Dendritic cell treated with granulocyte-macrophage colony-stimulating factor and Interleukin-4, amounts not matched to agents 40 ng/mL and 50 ng/mL, for 4 days (primary cell): ENCODE data around the gene PDGFC.

Experiments
- H3K27ac Mint-ChIP-seq: one replicate; pipeline ENCODE4 v1.8.0; 2022; ENCODE audit warnings: mild to moderate bottlenecking, mixed read lengths
- H3K27me3 Mint-ChIP-seq: one replicate; pipeline ENCODE4 v1.8.0; 2022; ENCODE audit warnings: mild to moderate bottlenecking, mixed read lengths
- H3K36me3 Mint-ChIP-seq: one replicate; pipeline ENCODE4 v1.8.0; 2022; ENCODE audit warnings: low read depth, mixed read lengths
- H3K4me1 Mint-ChIP-seq: one replicate; pipeline ENCODE4 v1.8.0; 2022; ENCODE audit warnings: low read depth, mixed read lengths
- H3K4me3 Mint-ChIP-seq: one replicate; pipeline ENCODE4 v1.8.0; 2022; ENCODE audit warnings: mild to moderate bottlenecking, moderate library complexity, mixed read lengths
- H3K9me3 Mint-ChIP-seq: one replicate; pipeline ENCODE4 v1.8.0; 2022; ENCODE audit warnings: mixed read lengths
- intact Hi-C: fragments of 100-400 bp; cut with micrococcal nuclease; formaldehyde crosslinking; loops from one replicate; pipeline ENCODE4 v1.15.0; 2022

PDGFC gene

DNA sequence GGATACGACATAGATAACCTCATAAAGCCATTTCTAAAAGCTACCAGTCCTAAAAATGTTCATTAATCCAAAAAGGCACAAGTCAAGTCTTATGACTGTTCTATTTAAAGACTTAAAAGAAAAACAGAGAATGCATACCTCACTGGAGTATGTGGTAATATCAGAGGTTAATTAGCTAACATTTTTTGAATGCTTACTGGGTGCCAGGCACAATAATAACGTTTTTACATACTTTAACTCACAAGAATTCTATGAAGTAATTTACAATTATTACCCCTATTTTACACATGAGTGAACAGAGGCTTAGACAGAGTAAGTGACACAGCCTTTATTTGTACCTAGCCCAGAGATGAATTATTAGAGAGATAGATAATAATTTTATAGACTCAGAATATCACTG is 207.5 kb downstream of the PDGFC start:
- H3K27ac Mint-ChIP-seq = no peak overlapping the region
- no peaks in the 10 kb centered on the region for H3K9me3 Mint-ChIP-seq
- no peak overlapping the region for H3K4me3 Mint-ChIP-seq
- H3K36me3 Mint-ChIP-seq = peaks cover 58% of the 10 kb centered on the region
- H3K4me1 Mint-ChIP-seq = no peaks in the 10 kb centered on the region
- intact Hi-C loops = no loop called here
- H3K27me3 Mint-ChIP-seq = no peaks in the 10 kb centered on the region

DNA sequence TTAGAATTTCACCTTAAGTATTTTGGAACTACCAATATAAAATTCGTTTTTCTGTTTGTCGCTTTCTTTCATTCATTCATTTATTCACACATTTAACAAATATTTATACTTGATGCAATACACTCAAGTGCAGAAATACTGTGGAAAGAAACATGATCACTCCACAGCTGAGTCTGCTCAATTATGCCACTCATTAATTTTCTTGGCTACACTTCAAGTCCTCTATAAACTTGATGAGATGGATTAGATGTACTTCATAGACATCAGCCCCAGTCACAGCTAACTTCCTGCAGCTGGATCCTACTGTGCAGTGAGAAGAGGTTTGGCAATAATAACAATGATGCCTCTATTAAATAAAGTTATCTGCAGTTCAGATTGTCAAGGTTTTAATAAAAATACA is 208.1 kb downstream of the PDGFC start:
- no peaks in the 10 kb centered on the region for H3K4me1 Mint-ChIP-seq

DNA sequence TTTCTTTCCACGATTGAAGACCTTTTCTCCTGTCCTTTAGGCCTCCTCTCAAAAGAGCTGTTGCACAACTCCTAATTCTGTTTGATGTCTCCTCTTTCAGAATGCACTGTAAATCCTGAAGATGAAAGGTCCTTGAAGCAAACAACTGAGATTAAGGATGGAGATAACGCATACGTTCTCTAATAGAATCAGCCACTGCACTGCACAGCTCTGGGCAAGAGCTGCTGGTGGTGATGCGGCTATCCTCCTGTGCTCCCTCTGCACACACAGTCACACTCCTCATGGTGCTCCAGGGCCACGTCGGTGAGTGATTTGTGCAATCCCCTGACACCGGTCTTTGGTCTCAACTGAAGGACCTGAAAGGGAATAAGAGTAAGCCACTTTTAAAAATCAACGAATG is 208.7 kb downstream of the PDGFC start:
- peaks cover 8% of the 10 kb centered on the region for H3K9me3 Mint-ChIP-seq
- H3K36me3 Mint-ChIP-seq = peaks cover 60% of the 10 kb centered on the region
- intact Hi-C loops = no loop called here
- no peaks in the 10 kb centered on the region for H3K4me1 Mint-ChIP-seq
- H3K27ac Mint-ChIP-seq = no peak overlapping the region
- no peak overlapping the region for H3K4me3 Mint-ChIP-seq
- no peaks in the 10 kb centered on the region for H3K27me3 Mint-ChIP-seq

More for the DNA sequence above, 208.1 kb downstream of the PDGFC start:
- Mint-ChIP-seq H3K27ac (no peak overlapping the region), H3K27me3 (no peaks in the 10 kb centered on the region), H3K9me3 (peaks cover 2% of the 10 kb centered on the region), H3K36me3 (peaks cover 60% of the 10 kb centered on the region), H3K4me3 (no peak overlapping the region)
- intact Hi-C loops = no loop called here

DNA sequence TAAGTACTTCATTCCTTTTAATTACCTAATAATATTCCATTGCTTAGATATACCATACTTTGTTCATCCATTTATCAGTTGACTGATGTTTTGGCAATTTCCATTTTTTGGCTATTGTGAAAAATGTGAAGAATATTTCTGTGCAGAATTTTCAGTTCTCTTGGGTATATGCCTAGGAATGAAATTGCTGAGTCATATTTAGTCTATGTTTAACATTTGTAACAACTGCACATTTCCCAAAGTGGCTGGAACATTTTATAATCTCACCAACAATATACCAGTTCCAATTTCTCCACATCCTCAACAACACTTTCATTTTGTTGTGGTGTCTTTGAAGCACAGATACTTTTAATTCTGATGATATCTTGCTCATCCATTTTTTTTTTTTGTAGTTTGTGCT is 215.5 kb downstream of the PDGFC start:
- H3K4me1 Mint-ChIP-seq = peaks cover 5% of the 10 kb centered on the region
- intact Hi-C loops = no loop called here
- no peaks in the 10 kb centered on the region for H3K27me3 Mint-ChIP-seq
- H3K36me3 Mint-ChIP-seq = peaks cover 12% of the 10 kb centered on the region
- no peak overlapping the region for H3K27ac Mint-ChIP-seq
- H3K9me3 Mint-ChIP-seq = peaks cover 17% of the 10 kb centered on the region
- no peak overlapping the region for H3K4me3 Mint-ChIP-seq

DNA sequence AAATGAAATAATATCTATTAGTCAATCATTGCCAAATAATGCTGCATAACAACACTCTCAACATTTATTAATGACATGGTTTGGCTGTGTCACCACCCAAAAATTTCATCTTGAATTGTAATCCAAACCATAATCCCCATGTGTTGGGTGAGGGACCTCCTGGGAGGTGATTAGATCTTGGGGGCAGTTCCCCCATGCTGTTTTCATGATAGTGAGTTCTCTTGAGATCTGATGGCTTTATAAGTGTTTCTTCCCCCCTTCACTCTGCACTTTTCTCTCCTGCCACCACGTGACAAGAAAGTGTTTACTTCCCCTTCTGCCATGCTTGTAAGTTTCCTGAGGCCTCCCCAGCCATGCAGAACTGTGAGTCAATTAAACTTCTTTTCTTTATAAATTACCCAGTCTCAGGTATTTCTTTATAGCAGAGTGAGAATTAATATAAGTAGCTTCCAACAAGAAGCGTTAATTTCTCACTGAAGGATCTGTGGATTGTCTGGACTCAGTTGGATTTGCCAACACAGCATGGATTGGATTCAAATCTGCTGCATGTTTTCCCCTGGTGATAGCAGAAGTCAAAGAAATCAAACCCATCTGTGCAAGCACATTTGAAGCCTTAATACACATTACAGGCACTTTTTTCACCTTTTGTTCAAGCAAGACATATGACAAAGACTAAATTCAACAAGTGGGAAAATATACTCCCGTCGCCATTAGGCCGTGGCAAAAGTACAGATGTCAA is 216.6 kb downstream of the PDGFC start:
- Mint-ChIP-seq H3K36me3 (peaks cover 7% of the 10 kb centered on the region), H3K27ac (no peak overlapping the region), H3K4me1 (peaks cover 5% of the 10 kb centered on the region), H3K4me3 (no peak overlapping the region), H3K27me3 (no peaks in the 10 kb centered on the region), H3K9me3 (peaks cover 17% of the 10 kb centered on the region)
- intact Hi-C loops = no loop called here

DNA sequence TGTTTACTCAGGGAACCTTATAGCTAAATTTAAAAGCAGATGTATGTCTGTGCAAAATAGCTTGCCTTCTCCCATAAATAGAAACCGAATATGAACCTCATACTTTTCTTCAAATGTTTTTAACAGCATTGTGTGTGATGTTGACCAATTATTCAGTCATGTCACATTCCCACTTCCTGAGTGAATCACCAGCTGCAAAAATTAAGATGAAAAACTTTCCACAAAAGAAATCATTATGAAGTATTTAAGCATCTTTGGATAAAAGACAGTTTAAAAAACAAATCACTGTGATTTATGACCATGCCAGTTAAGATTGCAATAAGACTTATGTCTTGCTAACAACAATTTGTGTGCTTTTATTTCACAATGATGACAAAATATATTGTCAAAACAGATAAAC is 220.1 kb downstream of the PDGFC start:
- Mint-ChIP-seq H3K4me1 (peaks cover 5% of the 10 kb centered on the region), H3K27me3 (no peaks in the 10 kb centered on the region), H3K4me3 (no peak overlapping the region), H3K27ac (no peak overlapping the region), H3K36me3 (no peaks in the 10 kb centered on the region), H3K9me3 (peaks cover 9% of the 10 kb centered on the region)
- intact Hi-C loops = no loop called here

DNA sequence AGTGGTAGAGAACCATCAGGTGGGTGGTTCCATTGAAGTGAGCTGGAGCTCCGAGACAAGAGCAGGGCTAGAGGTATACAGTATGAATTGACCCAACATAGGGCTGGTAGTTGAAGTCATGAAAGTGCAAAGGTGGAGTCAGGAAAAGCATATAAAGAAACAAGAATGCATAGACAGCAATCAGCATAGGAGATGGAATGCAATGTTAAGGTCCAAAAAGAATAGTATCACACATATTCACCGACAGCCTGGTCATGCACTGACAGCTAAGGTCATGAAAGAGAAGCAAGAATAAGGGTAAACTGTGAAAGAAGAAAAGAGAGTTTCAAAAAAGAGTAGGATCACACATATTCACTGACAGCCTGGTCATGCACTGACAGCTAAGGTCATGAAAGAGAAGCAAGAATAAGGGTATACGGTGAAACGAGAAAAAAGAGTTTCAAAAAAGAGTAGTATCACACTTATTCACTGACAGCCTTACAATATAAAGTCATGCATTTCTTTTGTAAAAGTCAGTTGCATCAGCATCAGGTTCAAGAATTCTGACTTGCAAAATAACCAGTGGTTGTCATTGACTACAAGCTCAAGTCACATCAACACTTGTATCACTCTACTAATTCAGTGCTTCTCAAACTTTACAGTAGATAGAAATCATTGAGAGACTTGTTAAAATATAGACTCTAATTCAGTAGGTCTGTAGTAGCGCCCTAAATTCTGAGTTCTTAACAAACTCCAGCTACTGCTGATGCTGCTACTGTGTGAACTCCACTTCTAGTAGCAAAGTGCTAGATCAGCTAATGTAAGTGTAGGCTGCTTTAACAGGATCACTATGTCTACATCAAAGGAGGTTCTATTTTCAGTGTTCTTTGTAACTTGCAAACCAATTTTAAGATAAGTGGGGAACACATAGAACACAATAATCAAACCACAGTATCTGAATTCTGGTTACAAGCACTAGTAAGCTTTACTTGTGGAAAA is 221.9 kb downstream of the PDGFC start:
- intact Hi-C loops = no loop called here
- Mint-ChIP-seq H3K27me3 (no peaks in the 10 kb centered on the region), H3K4me1 (no peaks in the 10 kb centered on the region), H3K27ac (no peak overlapping the region), H3K36me3 (no peaks in the 10 kb centered on the region), H3K4me3 (no peak overlapping the region), H3K9me3 (no peaks in the 10 kb centered on the region)

DNA sequence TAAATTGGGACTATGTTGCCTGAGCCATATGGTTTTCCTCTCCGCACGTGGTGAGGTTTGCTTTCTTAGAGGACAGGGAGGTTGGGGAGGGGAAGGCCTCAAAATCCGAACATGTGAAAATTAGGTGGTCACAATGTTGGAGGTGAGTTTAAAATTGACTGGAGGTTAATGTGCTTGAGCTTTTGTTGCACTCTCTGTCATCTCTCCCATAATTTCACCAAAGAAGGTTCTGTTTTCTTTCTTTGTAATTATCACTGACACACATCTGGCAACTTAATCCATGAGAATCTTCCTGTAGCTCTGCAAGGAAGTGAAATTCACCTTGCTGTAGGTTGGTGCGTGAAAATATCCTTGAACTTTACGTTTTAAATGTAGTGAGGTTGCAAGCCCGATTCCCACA is 225.5 kb downstream of the PDGFC start:
- Mint-ChIP-seq H3K9me3 (no peaks in the 10 kb centered on the region), H3K4me3 (no peak overlapping the region), H3K4me1 (no peaks in the 10 kb centered on the region), H3K27ac (no peak overlapping the region), H3K36me3 (no peaks in the 10 kb centered on the region), H3K27me3 (no peaks in the 10 kb centered on the region)
- intact Hi-C loops = no loop called here

DNA sequence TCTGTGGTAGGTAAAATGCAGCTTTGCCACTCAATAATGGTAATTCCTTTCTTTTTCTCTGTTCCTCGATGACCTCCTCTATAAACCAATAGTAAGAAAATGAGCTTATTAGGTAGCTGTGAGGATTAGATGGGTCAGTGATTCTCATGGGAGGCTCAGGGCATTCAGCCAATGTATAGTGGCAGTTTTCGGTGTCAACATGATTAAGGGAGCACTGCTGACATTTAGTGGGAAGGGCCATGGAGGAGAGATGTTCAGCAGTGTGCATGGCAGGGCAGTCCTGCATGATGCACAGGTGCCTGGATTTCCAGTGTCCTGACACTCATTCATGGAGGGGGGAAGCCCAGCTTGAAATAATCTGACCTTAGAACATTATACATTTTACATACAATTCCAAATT is 232.8 kb downstream of the PDGFC start:
- Mint-ChIP-seq H3K27ac (no peak overlapping the region), H3K4me3 (no peak overlapping the region), H3K4me1 (no peaks in the 10 kb centered on the region), H3K9me3 (peaks cover 9% of the 10 kb centered on the region), H3K27me3 (no peaks in the 10 kb centered on the region), H3K36me3 (no peaks in the 10 kb centered on the region)
- intact Hi-C loops = no loop called here

DNA sequence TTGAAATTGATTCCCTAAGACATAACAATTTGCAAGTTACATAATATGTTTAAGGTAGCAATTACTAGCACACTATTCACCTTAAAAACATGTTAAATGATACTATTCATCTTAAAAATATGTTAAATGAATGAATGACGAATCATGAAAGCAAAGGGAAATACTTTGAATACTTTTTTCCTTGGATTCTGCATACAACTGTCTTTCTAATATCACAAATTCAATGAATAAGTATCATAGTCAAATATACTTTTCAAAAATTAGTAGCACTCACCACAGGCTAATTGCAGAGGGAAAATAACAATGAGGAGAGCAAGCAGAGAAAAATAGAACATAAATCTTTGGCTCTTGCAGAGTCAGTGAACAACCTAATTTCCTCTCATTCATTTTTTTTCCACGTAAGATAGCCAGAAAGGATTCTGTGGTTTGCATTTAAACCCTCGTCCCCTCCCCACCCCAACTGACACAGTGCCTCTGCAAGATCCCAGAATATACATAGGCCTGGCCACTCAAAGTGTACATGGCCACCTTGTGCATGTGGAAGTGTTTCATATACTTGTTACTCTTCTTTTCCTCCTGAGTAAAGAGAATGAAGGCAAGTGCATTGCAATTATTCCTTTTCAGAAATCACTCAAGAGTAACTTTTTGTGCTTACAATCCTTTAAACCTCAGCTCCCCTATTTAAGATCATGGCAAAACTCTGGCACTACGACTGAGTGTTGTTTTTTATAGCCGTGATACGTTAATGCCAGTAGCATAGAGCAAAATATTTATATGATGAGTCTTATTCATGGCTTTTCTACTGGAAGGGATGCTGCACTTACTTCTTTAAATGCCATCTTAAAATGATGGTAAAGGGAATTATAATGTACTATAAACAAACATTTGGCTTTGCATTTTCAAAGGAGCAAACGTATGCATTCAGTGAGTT is 236.4 kb downstream of the PDGFC start:
- no peak overlapping the region for H3K27ac Mint-ChIP-seq
- peaks cover 37% of the 10 kb centered on the region for H3K9me3 Mint-ChIP-seq
- H3K27me3 Mint-ChIP-seq = no peaks in the 10 kb centered on the region
- no peaks in the 10 kb centered on the region for H3K4me1 Mint-ChIP-seq
- H3K36me3 Mint-ChIP-seq = no peaks in the 10 kb centered on the region
- no peak overlapping the region for H3K4me3 Mint-ChIP-seq
- intact Hi-C loops = no loop called here

DNA sequence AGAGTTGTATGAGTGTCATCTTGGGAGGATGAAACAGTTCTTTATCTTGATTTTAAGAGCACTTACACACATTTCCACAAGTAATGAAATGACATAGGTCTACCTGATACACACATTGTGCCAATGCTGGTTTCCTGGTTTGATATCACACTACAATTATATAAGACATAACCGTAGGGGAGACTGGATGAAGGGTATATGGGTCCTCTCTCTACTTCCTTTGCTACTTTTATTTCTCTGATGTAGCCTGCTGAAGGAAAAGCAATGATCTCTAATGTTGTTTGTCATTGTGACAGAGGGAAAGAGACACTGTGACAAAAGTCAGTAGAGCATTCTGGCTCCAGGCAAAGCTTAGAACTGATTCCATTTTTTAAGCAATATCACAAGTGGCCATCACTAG is 238.0 kb downstream of the PDGFC start:
- H3K4me3 Mint-ChIP-seq = no peak overlapping the region
- H3K36me3 Mint-ChIP-seq = no peaks in the 10 kb centered on the region
- H3K27ac Mint-ChIP-seq = no peak overlapping the region
- H3K27me3 Mint-ChIP-seq = no peaks in the 10 kb centered on the region
- intact Hi-C loops = no loop called here
- no peaks in the 10 kb centered on the region for H3K4me1 Mint-ChIP-seq
- peaks cover 34% of the 10 kb centered on the region for H3K9me3 Mint-ChIP-seq

DNA sequence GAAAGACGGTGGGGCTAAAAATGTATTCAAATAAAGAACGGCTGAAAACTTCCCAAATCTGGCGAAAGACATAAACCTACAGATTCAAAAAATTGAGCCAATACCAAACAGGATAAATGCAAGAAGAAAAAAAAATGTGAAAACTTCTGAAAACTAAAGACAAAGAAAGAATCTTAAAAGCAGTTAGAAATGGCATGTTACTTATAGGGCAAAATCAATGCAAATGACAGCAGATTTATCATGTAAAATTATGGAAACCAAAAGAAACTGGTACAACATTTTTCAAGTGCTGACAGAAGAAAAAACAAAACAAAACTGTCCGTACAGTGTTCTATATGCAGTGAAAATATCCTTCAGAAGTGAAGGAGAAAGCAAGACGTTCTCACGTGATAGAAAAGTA is 239.0 kb downstream of the PDGFC start:
- Mint-ChIP-seq H3K9me3 (peaks cover 30% of the 10 kb centered on the region), H3K4me3 (no peak overlapping the region), H3K27me3 (no peaks in the 10 kb centered on the region)

DNA sequence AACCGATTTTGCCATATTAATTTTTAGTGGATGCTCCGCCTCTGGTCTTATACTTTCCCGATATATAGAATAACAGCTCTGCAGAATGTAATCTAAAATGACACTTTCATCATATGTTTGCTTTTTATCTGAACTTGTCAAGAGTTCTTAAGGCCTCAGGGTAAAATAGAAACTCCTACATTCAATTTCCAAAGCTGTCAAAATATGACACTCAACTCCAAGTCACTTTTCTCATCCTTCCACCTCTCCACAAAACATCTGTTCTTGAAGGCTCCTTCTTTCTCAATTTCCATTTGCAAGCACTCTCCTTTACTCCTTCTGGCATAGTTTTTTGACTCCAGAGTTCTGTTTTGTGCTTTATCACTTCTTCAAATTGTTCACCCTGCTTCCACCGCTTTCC is 242.2 kb downstream of the PDGFC start:
- H3K36me3 Mint-ChIP-seq = no peaks in the 10 kb centered on the region
- no peak overlapping the region for H3K27ac Mint-ChIP-seq
- H3K27me3 Mint-ChIP-seq = no peaks in the 10 kb centered on the region
- no peaks in the 10 kb centered on the region for H3K4me1 Mint-ChIP-seq
- no peak overlapping the region for H3K4me3 Mint-ChIP-seq
- intact Hi-C loops = no loop called here
- H3K9me3 Mint-ChIP-seq = peaks cover 30% of the 10 kb centered on the region

More for the DNA sequence above, 239.0 kb downstream of the PDGFC start:
- Mint-ChIP-seq H3K36me3 (no peaks in the 10 kb centered on the region), H3K4me1 (no peaks in the 10 kb centered on the region), H3K27ac (no peak overlapping the region)
- intact Hi-C loops = no loop called here
